ENCODE data around the gene MBNL2. TPM values are rescaled to one million over a fixed set of nuclear protein-coding genes. Genes with fewer than 3 reads are reported as not detected.

Gene MBNL2
- total RNA-seq, 1 experiment from 2014 or later = 0.17 TPM

DNA sequence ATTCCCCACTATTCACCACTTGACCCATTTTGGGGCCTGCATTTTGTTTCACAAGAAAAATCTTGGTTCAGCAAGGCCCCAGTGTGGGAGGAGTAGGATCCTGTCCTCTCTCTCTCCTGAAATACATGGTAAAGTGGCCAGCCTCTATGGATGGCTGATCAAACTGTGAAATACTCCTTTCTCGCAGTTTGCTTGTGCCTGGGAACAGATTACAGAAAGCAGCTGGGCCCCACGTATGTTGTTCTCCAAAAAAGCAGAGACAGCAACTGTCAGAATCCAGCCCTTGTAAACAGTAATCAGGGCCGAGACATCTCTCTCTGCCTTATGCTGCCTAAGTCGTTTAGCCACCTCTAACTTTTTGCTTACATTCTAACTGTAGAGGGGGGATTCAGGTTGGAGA lies 150.8 kb downstream of the MBNL2 start:
- peaks cover 0 to 4% of the 10 kb centered on the region in 2 experiments; a peak in 2 of 4 replicates for H3K4me1 Mint-ChIP-seq
- no peak for TF ChIP-seq CTCF (conservative IDR thresholded peaks at IDR 0.05)
- no peak overlapping the region for H3K27ac Mint-ChIP-seq

More for the DNA sequence above, 150.8 kb downstream of the MBNL2 start:
- H3K4ac ChIP-seq (ENCODE audit: low read depth, low read length) = no peak overlapping the region
- no peak overlapping the region for H3K4me2 ChIP-seq (ENCODE audit: insufficient read depth, insufficient read length, low read length)
- no peak overlapping the region for H2BK12ac ChIP-seq (ENCODE audit: insufficient read length, low read depth, low read length)
- no peaks in the 10 kb centered on the region for H3K23me2 ChIP-seq (ENCODE audit: insufficient read length, low read depth, low read length, poor library complexity, severe bottlenecking)
- no CpG with 5 or more reads among the region's 4 CpGs for WGBS (ENCODE audit: extremely low coverage, insufficient read length, low lambda C conversion rate)
- peaks cover 7% of the 10 kb centered on the region for H3K27me3 Mint-ChIP-seq (ENCODE audit: low read depth)
- no peak overlapping the region for H3K27ac ChIP-seq (ENCODE audit: insufficient read length, low read depth, low read length)
- H3K9me3 Mint-ChIP-seq = no peaks in the 10 kb centered on the region
- no peaks in the 10 kb centered on the region for H3K27me3 ChIP-seq (ENCODE audit: insufficient read depth, low read length)
- H3K23ac ChIP-seq (ENCODE audit: insufficient read length, low read depth, low read length) = no peak overlapping the region
- H3K79me2 ChIP-seq (ENCODE audit: insufficient read depth, low read length) = no peaks in the 10 kb centered on the region
- H4K8ac ChIP-seq (replicated peaks; ENCODE audit: insufficient read length, low read depth, low read length) = no peak overlapping the region
- no peak overlapping the region for H3K14ac ChIP-seq (ENCODE audit: insufficient read depth, low read length)
- H3K4me1 ChIP-seq (ENCODE audit: insufficient read depth, low read length) = no peaks in the 10 kb centered on the region
- no peak overlapping the region for H2BK20ac ChIP-seq (ENCODE audit: low read depth, low read length, poor library complexity, severe bottlenecking)
- H4K5ac ChIP-seq (ENCODE audit: insufficient read length, low read depth, low read length) = no peak overlapping the region
- no peak overlapping the region for H2AK5ac ChIP-seq (ENCODE audit: insufficient read length, low read length)
- no peak overlapping the region for H2BK15ac ChIP-seq (ENCODE audit: low read depth, low read length)
- H3T11ph ChIP-seq (ENCODE audit: low read length) = no peak overlapping the region
- no peak overlapping the region for H3K56ac ChIP-seq (ENCODE audit: insufficient read length, low read depth, low read length)
- H3K9me3 ChIP-seq (ENCODE audit: control insufficient read depth, low read depth, low read length) = no peaks in the 10 kb centered on the region
- H3K36me3 Mint-ChIP-seq (ENCODE audit: insufficient read depth in 1 of 3, low read depth in 3 of 3) = no peaks in the 10 kb centered on the region
- no peak overlapping the region for H4K91ac ChIP-seq (ENCODE audit: insufficient read length, low read depth, low read length)
- H3K4me3 Mint-ChIP-seq = no peak overlapping the region
- H4K20me1 ChIP-seq (ENCODE audit: control insufficient read depth, insufficient read depth, insufficient read length) = no peaks in the 10 kb centered on the region
- H2BK5ac ChIP-seq (ENCODE audit: insufficient read length, low read length) = no peak overlapping the region
- H3K9ac ChIP-seq (ENCODE audit: extremely low read depth, insufficient read length, low read length) = no peak overlapping the region
- DNase-seq = no peak
- H3K79me1 ChIP-seq (ENCODE audit: insufficient read depth, low read depth, low read length, poor library complexity, severe bottlenecking) = no peaks in the 10 kb centered on the region
- H2AFZ ChIP-seq (ENCODE audit: low read length) = no peak overlapping the region
- no peak overlapping the region for H2BK120ac ChIP-seq (ENCODE audit: low read depth, low read length, poor library complexity, severe bottlenecking)
- no peak overlapping the region for H3K18ac ChIP-seq (ENCODE audit: insufficient read length, low read depth, low read length)

Measured in H9 (cell line).